GM21576 (cell line): ENCODE data around the gene IQGAP1.

Experiments
- ATAC-seq: cut with Tn5 transposase; IDR thresholded peaks from one replicate; pipeline ENCODE4 v1.9.1; 2021; ENCODE audit warnings: mild to moderate bottlenecking, moderate library complexity; ENCODE audit not compliant: unreplicated experiment

Gene IQGAP1

DNA sequence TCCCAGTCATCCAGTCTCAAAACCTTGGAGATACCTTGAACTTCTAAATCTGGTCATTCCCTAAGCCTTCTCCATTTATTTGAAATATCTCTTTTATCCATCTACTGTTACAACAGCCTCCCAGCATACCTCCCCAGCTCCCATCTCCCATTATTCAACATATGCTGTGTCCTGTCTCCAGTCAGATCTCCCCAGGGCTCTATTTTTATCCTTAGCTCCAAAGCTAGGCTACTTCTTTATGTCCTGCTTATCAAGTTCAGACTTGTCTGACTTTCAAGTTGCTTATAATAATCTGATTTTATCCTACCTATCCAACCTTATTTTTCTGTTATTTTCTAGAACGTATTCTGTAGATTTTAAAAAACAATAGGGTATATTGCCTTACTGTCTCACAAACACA is 44.2 kb downstream of the IQGAP1 start:
- no peak for ATAC-seq

DNA sequence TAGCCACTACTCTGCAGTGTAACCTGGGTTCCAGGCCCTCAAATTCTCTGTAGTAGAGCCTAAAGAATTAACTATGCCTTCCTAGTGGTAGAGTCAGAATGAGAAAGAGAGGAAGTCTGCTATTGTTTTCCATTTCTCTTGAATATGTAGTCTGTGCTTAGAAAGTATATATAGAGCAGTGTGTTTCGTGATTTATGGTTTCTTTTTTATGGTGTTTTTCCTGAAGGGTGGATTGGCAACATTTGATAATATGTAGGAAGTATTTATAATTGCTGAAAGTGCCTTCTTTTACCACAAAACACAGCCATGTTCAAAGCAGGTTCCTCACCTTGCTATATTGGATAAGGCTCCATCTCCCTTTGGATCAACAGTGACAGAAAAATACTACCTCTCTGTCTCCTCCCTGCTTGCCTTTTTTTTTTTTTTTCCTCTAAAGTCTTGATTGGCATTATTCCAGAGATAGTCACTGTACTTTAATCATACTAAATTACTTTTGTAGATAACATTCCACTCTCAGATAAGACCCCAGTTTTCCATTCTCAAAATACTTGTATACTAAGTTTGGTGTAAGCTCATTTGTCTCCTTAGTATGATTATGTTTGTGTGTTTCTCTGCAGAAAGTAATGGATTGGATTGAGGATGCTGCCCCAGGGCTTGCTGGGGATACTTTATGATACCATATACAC is 47.8 kb downstream of the IQGAP1 start:
- no peak for ATAC-seq

DNA sequence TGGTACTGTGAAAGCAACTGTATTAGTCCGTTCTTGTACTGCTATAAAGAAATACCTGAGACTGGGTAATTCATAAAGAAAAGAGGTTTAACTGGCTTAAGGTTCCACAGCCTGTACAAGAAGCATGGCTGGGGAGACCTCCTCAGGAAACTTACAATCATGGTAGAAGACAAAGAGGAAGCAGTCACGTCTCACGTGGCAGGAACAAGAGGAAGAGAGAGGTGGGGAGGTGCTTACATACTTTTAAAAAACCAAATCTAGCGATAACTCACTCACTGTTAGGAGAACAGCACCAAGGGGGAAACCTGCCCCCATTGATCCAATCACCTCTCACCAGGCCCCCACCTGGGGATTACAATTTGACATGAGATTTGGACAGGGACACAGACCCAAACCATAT is 48.9 kb downstream of the IQGAP1 start:
- no peak for ATAC-seq

DNA sequence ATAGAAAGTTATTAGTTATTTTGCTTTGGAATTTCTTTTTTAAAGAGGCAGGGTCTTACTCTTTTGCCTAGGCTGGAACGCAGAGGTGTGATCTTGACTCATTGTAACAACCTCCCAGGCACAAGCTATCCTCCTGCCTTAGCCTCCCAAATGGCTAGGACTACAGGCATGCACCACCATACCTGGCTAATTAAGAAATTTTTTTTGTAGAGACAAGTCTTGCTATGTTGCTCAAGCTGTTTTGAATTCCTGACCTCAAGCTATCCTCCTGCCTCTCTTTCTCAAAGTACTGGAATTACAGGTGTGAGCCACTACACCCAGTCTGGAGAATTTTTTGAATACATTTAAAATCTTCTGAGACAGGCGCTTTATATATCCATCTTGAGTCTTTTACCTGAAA is 49.5 kb downstream of the IQGAP1 start:
- ATAC-seq, result no peak

DNA sequence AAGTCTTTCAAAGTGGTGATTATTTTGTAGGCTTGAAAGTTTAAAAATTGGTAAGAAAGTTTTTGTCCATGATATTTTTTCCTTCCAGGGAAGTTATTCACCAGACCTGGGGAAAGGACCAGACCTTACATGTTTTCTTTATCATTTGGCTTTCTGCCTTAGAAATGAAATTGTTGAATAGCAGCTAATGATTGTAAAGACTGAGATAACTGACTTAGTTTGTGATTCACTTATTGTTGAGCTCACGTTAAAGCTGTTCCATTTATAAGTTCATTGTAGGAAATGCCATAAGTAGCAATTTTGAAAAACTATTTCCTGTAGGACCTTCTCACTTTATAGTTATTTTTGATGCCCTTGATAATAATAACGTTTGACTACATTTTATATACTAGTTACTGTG is 51.9 kb downstream of the IQGAP1 start:
- no peak for ATAC-seq

DNA sequence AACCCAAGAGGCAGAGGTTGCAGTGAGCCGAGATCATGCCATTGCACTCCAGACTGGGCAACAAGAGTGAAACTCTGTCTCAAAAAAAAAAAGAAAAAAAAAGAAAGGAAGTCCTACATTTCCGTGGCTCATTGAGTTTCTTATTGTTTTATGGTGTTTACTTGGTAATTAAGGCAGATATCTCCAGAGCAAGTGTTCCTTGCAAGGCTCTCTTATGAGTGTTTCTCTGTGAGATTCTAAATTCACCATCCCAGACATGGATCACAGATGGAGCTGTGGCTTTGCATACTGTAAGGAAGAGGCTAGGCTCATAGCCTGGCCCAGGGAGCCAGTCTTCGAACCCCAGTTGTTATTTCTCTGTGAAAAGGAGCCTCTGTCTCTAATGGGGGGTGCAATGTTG is 53.0 kb downstream of the IQGAP1 start:
- no peak for ATAC-seq

DNA sequence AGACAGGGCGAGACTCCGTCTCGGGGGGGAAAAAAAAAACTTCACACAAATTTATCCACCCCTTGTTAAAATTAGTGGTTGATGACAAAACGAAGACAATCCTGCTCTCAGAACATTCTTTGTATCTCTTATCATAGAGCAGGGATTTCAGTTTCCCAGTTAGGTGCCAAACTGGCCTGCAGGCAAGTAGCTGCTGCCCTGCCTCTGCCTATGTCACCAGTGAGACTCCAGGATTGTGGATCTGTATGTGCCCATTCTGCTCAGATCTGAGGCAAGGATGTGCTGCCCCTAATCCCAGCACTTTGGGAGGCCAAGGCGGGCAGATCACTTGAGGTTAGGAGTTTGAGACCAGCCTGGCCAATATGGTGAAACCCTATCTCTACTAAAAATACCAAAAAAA is 54.4 kb downstream of the IQGAP1 start:
- ATAC-seq, result no peak

DNA sequence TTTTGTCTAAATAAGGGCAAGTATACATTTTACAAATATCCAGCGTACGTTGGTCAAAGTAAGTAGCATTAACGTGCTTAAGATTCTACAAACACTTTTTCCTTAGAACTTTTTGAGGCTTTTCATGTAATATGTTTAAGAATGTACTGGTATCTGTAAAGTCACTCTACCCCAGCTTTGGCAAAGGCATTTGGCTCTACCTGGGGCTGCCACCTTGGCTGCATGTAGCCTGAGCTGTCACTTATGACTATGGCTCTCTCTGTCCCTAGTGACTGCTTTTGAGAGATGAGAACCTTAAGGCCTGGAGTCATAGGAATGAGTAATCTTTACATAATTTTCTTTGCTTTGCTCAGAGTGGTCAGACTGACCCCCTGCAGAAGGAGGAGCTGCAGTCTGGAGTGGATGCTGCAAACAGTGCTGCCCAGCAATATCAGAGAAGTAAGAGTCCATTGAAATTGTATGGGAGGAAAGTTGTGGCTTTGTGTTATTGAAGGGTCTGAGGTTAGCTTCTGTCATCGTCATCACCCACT is 61.2 kb downstream of the IQGAP1 start:
- no peak for ATAC-seq

DNA sequence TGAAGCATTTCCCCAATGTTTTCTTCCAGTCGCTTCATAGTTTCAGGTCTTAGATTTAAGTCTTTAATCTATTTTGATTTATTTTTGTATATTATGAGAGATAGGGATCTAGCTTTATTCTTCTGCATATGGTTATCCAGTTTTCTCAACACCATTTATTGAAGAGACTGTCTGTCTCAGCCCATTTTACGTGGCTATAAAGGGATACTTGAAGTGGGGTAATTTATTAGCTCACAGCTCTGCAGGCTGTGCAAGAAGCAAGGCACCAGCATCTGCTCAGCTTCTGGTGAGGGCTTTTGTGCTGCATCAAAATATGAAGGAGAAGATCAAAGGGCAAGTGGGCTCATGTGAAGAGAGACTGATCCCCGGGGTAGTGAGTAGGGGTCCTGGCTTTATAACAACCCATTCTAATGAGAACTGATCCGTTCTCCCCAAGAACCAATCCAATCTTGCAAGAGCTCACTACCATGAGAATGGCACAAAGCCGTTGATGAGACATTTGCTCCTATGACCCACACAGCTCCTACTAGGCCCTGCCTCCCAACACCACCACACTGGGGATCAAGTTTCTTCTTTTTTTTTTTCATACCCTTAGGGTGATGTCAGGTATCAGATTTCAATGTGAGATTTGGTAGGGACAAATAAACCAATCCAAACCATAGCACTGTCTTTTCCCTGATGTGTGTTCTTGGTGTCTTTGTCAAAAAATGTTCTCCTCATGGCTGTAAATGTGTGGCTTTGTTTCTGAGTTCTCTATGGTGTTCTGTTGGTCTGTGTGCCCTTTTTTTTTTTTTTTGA is 63.2 kb downstream of the IQGAP1 start:
- ATAC-seq, result no peak

DNA sequence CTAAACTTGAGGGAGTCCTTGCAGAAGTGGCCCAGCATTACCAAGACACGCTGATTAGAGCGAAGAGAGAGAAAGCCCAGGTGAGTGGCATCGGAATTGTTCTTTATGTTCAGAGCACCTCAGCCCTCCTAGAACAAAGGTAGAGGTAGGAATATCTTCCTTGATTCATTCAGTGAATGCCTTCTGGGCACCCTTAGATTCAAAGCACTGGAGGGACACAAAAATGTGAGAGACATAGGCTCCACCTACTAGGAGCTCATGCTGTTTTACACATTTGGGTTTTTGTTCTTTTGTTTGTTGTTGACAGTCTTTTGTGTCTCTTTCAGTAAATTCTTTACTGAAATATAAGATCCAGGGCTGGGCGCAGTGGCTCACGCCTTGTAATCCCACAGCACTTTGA is 68.2 kb downstream of the IQGAP1 start:
- no peak for ATAC-seq

DNA sequence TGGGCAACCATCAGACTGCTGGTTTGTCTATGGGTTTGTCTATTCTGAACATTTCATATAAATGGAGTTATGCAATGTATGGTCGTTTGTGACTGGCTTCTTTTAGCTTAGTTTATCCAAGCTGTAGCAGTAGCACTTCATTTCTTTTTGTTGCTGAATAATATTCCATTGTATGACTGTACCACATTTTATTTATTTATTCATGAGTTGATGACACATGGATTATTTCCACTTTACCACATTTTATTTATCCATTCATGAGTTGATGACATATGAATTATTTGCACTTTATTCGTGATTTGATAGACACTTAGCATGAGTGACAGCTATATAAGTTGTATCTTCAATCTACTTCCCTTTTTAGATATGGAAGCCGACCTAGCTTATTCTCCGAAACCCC is 70.0 kb downstream of the IQGAP1 start:
- ATAC-seq, result no peak

DNA sequence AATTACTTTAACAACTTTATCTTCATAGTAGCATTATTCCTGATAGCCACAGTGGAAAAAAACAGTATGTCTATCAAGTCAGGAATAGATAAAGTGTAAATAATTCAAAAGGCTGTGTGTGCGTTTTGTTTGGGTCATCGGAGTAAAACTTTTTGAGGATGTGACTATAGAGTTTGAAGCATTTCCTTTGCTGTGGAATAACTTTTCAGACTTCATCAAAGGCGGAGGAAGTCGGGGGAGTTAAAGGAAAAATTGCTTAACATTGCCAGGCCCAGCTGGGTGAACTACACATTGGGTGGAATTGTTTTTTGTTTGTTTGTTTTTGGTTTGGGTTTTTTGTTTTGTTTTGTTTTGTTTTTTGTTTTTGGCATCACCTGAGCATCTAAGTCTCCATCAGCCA is 71.3 kb downstream of the IQGAP1 start:
- ATAC-seq, result no peak

DNA sequence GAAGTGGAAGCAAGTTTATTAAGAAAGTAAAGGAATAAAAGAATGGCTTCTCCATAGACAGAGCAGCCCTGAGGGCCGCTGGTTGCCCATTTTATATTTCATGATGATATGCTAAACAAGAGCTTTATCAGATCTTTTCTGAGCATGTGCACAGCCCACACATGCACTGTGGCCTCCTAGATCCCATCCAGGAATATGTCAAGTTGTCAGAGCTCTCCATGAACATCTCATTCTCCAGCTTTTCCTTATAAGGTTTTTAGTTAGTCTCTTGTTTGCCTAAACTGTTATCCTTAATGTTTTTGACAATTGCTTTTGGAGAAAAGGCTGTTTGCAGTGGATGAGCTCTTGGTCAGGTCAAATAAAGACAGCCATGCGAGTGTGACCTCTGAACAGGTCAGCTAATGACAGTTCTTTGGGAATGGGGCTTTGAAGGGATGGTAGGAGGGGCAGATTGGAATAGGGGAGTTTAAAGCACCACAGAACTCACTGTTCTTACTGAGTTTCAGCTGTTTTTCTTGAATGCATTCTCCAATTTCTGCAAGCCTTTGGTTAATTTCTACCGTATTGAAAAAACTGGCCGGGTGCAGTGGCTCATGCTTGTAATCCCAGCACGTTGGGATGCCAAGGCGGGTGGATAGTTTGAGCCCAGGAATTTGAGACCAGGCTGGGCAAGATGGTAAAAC is 72.2 kb downstream of the IQGAP1 start:
- ATAC-seq, result no peak

DNA sequence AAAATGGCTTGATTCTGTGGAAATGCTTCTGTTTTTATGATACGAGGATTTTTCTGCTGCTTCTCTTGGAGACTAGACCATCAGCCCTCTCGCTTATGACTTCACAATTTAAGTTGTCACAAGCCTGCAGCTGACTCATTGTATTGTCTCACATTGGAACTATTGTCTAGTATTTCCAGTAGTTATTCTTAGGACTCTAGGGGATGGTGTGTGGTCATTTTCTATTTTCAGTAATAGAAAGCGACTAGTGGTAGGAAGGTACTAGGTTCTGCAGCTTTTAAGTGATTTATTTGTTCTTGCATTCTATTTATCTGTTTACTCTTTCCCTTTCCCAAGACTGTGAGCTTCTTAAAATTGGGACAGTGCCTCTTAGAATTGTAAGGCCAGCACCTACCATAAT is 75.3 kb downstream of the IQGAP1 start:
- ATAC-seq, result no peak

DNA sequence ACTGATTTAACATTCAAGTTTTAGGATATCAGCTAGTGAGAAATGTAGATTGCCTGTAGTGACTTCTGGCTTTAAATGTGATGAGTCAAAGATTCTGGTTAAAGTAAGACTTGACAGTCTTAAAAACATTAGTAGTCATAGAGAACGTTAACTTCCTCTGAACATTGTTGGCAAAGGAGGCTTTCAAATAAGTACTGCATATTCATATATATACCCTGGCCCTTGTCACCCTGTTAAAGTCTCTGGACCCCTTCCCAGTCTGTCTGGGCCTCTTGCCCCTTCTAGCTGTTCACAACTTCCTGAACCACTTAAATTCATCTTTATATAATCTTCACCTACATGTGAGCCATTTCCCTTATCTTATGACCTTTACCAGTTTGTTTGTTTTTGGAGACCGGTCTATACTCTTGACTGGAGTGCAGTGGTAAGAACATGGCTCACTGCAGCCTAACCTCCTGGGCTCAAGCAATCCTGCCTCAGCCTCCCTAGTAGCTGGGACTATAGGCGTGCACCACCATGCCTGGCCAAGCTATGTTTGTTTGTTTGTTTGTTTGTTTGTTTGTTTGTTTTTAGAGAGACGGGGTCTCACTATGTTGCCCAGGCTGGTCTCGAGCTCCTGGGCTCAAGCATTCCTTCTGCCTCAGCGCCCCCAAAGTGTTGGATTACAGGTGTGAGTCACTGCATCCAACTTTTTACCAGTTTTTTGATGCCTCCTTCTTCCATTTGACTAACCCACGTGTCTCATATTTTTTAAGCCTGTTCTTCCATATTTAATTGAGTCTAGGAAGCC is 77.3 kb downstream of the IQGAP1 start:
- ATAC-seq, result no peak

DNA sequence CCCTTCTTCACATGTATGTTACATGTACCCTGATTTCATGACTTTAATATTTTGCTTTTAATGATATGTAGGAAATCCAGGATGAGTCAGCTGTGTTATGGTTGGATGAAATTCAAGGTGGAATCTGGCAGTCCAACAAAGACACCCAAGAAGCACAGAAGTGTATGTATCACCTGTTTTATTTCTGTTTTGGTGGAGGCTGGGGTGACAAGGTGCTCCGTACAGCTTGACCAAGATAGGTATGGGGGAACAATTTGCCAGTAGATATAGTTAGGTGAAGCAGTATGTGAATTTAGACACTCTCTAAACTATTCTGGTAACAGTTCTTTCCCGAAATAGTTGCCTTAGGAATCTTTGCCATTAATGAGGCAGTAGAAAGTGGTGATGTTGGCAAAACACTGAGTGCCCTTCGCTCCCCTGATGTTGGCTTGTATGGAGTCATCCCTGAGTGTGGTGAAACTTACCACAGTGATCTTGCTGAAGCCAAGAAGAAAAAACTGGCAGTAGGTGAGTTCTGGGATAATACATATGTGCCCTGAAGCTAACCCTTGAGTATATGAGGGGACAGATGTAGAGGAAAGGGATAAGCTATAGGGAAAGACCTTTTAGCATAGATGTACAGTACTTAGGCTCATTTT is 78.0 kb downstream of the IQGAP1 start:
- ATAC-seq, result no peak

DNA sequence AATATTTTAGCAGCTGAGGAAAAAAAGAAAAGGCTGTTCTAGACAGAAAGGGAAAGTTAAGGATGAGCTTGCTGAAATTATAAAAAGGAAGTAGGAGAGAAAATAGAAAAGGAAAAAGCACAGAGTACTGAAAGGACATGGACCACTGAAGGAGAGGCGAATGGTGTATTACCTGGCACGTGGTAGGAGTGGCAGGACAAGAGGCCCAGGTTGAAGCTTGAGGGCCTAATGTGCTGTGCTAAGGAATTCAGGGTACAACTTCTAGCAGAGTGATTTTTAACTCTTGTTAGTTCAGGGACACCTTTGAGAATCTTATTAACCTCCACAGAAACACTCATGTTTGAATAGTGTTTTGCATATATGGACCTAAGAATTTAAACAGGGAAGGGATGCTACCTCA is 81.7 kb downstream of the IQGAP1 start:
- ATAC-seq, result no peak

DNA sequence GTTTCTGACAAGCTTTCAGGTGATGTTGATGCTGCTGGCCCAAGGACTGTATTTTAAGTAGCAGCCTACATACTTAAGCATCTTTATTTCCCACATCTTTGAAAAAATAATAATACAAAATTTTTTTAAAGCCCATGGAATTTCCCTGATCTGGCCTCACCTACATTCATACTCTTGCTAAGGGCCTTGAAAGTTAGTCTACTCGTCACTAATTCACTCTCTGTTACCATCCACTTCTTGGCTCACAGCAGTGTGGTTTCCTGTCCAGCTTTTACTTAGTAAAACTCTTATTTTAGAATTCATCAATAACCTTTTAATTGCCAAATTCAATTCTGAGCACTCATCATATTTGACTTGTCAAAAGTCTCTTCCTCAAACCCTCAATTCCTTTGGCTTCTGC is 82.4 kb downstream of the IQGAP1 start:
- ATAC-seq, result no peak

DNA sequence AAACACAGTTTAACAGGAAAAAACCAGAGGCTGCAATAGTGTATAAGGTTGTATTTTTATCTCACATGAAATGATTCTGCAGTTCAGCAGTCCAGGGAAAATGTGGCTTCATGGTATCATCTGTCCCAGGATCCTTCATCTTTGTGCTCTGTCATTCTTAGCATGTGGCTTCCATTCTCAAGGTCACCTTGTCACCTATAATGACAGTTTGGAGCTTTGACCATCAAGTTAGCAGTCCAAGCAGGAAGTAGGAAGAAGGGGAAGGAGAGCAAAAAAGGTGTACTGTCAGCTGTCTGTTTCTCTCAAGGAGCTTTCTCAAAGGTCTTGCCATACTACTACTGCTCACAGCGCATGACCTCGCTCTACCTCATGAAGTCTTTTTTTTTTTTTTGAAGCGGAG is 83.1 kb downstream of the IQGAP1 start:
- ATAC-seq, result no peak

DNA sequence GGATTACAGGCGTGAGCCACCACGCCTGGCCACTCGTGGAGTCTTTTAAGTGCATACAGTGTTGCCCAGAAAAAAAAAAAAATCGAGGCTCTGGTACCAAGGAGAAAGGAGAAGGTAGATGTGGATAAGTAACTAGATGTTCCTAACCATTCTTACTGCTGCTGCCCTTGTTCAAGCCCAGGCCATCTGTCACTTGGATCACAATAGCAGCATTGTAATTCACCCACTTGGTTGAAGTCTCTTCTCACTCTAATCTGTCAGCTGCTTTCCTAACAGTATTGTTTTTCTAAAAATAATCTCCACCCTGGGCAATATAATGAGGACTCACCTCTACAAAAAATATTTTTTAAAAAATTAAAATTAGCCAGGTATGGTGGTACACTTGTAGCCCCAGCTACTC is 83.7 kb downstream of the IQGAP1 start:
- ATAC-seq, result no peak
